ENCODE measurements around the gene SOBP.

The SOBP gene

GRCh38 chr6:107557698-107558097 lies 67.8 kb downstream of the SOBP start:
- TF ChIP-seq, protein P1, sequence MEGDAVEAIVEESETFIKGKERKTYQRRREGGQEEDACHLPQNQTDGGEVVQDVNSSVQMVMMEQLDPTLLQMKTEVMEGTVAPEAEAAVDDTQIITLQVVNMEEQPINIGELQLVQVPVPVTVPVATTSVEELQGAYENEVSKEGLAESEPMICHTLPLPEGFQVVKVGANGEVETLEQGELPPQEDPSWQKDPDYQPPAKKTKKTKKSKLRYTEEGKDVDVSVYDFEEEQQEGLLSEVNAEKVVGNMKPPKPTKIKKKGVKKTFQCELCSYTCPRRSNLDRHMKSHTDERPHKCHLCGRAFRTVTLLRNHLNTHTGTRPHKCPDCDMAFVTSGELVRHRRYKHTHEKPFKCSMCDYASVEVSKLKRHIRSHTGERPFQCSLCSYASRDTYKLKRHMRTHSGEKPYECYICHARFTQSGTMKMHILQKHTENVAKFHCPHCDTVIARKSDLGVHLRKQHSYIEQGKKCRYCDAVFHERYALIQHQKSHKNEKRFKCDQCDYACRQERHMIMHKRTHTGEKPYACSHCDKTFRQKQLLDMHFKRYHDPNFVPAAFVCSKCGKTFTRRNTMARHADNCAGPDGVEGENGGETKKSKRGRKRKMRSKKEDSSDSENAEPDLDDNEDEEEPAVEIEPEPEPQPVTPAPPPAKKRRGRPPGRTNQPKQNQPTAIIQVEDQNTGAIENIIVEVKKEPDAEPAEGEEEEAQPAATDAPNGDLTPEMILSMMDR (IDR thresholded peaks at IDR 0.05; ENCODE audit: insufficient read depth, low read depth, low read length, missing control alignments) = no peak

DNA sequence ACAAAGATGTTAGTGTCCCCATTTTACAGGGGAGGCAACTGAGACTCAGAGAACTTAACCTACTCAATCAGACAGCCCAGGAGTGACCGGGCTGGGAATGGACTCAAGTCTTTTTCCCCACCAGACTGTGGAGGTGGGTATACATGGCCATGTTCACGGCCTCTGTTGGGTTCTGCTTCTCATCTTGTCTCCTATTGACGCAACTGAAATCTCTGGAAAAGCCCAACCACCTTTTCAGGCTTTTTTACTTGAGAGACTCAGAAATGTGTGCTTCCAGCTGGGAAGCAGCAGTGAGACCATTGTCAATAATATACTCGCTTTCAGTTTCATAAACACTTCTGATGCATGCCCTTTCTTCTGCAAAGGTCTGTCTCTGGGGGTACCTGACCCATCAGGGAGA lies 70.7 kb downstream of the SOBP start:
- no peak for DNase-seq (ENCODE audit: low read depth)
- H3K4me3 ChIP-seq (ENCODE audit: low read length) = no peak overlapping the region
- TF ChIP-seq, protein P1 (IDR thresholded peaks at IDR 0.05; ENCODE audit: insufficient read depth, low read depth, low read length, missing control alignments) = no peak

More at GRCh38 chr6:107557698-107558097, 67.8 kb downstream of the SOBP start:
- DNase-seq (ENCODE audit: low read depth) = no peak
- no peak overlapping the region for H3K4me3 ChIP-seq (ENCODE audit: low read length)

DNA sequence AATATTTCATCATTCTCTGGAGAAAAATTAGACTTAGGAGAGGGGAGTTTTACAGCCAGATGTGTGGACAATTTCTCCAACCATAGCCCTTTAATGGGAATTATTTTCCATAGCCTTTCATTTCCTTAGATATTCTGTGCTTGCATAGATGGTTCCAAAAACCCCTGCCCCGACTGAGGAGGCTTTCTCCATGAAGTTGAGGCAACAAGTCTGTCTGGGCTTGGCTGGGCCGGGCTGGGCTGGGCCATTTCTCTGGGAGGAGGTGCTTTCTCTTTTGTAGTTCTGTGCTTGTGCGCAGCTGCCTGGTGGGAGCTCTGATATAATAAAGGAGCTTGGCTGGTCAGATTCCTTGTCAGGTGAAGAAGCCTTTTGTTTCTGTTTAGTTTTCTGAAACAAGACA lies 71.4 kb downstream of the SOBP start:
- H3K4me3 ChIP-seq (ENCODE audit: low read length) = no peak overlapping the region
- DNase-seq (ENCODE audit: low read depth) = no peak
- TF ChIP-seq, protein P1 (IDR thresholded peaks at IDR 0.05; ENCODE audit: insufficient read depth, low read depth, low read length, missing control alignments) = no peak

- no peak for DNase-seq (ENCODE audit: low read depth)
These were observed 74.0 kb downstream of the SOBP start for GRCh38 chr6:107563694-107564588.

DNA sequence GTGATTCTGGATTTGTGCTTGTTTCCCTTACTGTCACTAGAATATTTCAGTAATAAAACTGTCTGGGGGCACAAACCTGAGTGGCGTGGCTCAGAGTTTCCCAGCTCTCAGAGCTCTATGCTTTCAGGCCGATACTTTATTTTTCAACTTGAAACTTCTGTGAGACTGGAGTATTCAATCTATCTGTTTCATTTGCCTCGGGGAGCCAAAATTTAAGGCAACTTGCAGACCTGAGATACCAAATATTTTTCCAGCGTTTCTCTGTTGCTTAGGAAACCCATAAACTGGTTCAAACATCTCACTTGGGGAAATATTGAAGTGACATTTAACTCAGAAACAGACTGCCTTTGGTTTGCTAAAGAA lies 74.7 kb downstream of the SOBP start:
- no peak for DNase-seq (ENCODE audit: low read depth)
- TF ChIP-seq, protein P1 (IDR thresholded peaks at IDR 0.05; ENCODE audit: insufficient read depth, low read depth, low read length, missing control alignments) = no peak
- no peak overlapping the region for H3K4me3 ChIP-seq (ENCODE audit: low read length)

More at GRCh38 chr6:107563694-107564588, 74.0 kb downstream of the SOBP start:
- no peak overlapping the region for H3K4me3 ChIP-seq (ENCODE audit: low read length)
- TF ChIP-seq, protein P1 (IDR thresholded peaks at IDR 0.05; ENCODE audit: insufficient read depth, low read depth, low read length, missing control alignments) = no peak

- no peak for DNase-seq (ENCODE audit: low read depth)
- H3K4me3 ChIP-seq (ENCODE audit: low read length) = no peak overlapping the region
- TF ChIP-seq, protein P1 (IDR thresholded peaks at IDR 0.05; ENCODE audit: insufficient read depth, low read depth, low read length, missing control alignments) = no peak
These were observed 75.3 kb downstream of the SOBP start for GRCh38 chr6:107565165-107565723.

Data from epithelial cell of esophagus (primary cell).